Heart left ventricle (tissue), 16 donors: Measurements from ENCODE around the gene RPTOR. TPM values are rescaled to one million over a fixed set of nuclear protein-coding genes. Genes with fewer than 3 reads are reported as not detected.

ENCODE experiments used
- ATAC-seq, 4 donors: fragments of 200-7000 bp; cut with Tn5 transposase; one replicate each; pipeline ENCODE4 v1.9.1; 2020 to 2022; ENCODE audit warnings: moderate library complexity in 4 of 4, mild to moderate bottlenecking in 3 of 4, moderate number of reproducible peaks in 1 of 4
- DNase-seq, 5 donors: peaks; one replicate each; pipeline ENCODE4 v3.0.0-alpha.2; 2020
- H3K27ac ChIP-seq, 12 donors: fragments of 200-600 bp; sonication (generic) in 4 of 12; one replicate each; pipeline versions ENCODE4 v1.5.0 to v1.8.0; 2016 to 2022; ENCODE audit warnings: mild to moderate bottlenecking in 2 of 12
- H3K27me3 ChIP-seq, 9 donors: fragments of 200-600 bp; sonication (generic) in 2 of 9; one replicate each; pipeline versions ENCODE4 v1.5.1 to v1.8.0; 2016 to 2022; ENCODE audit warnings: mild to moderate bottlenecking in 3 of 9
- H3K36me3 ChIP-seq, 9 donors: fragments of 200-600 bp; sonication (generic) in 2 of 9; one replicate each; pipeline versions ENCODE4 v1.5.0 to v1.8.0; 2018 to 2022; ENCODE audit warnings: mild to moderate bottlenecking in 2 of 9
- H3K4me1 ChIP-seq, 12 donors: fragments of 200-600 bp; sonication (generic) in 4 of 12; one replicate each; pipeline versions ENCODE4 v1.5.0 to v1.8.0; 2016 to 2022; ENCODE audit warnings: mild to moderate bottlenecking in 3 of 12
- H3K4me3 ChIP-seq, 12 donors: fragments of 200-600 bp; sonication (generic) in 4 of 12; one replicate each; pipeline versions ENCODE4 v1.5.0 to v1.8.0; 2017 to 2022; ENCODE audit warnings: mild to moderate bottlenecking in 9 of 12, moderate library complexity in 4 of 12
- H3K9me3 ChIP-seq, 12 donors: fragments of 200-600 bp; sonication (generic) in 4 of 12; one replicate each; pipeline versions ENCODE4 v1.5.0 to v1.8.0; 2016 to 2022; ENCODE audit warnings: mild to moderate bottlenecking in 1 of 12
- CTCF ChIP-seq, 12 donors: fragments of 200-600 bp; sonication (generic) in 4 of 12; IDR thresholded peaks; one replicate each; pipeline versions ENCODE4 v1.5.0 to v1.8.0; 2018 to 2022; ENCODE audit warnings: antibody characterized with exemption in 12 of 12, mild to moderate bottlenecking in 5 of 12
- POLR2A ChIP-seq, 2 donors: fragments of 450-650 bp; IDR thresholded peaks; one replicate each; pipeline ENCODE4 v1.6.1; 2017; ENCODE audit warnings: antibody characterized with exemption in 2 of 2, mild to moderate bottlenecking in 2 of 2, moderate library complexity in 2 of 2
- WGBS, 4 donors: extraction: QIAGEN DNeasy Blood & Tissue Kit in 2 of 4; methylation state at CpG; one replicate each; pipeline versions ENCODE4 v1.1.5 to v1.1.7; 2013 to 2018; 5-methylcytosine and 5-hydroxymethylcytosine counted together
- intact Hi-C, 10 donors: fragments of 100-400 bp; cut with DNase I; formaldehyde crosslinking; loops; one replicate each; pipeline versions ENCODE4 v1.11.1 to v1.14.2; 2022
- polyA plus RNA-seq, 2 donors: library from polyadenylated mRNA; stranded (reverse); fragments of 200-250 nt; gene quantifications; one replicate each; pipeline ENCODE4 v1.2.3, GENCODE V29; 2013
- total RNA-seq, 9 donors: library from RNA; depleted of rRNA in 2 of 9; stranded (reverse); fragments of >200 nt in 2 of 9; fragmentation: NEBNext Ultra II Directional in 3 of 9; extraction: Animal tissue kit (Norgen Biotek cat#: 25700) in 3 of 9; gene quantifications; one replicate each; pipeline versions ENCODE4 v1.1.0 to v1.2.4, GENCODE V29; 2016 to 2023
- donor health status: ischemic (EF 13 %, LVEDD 7.1; RV severe dilation, severe dysfunction).
- donor health status: healthy with polysubstance abuse.
- donor health status: DM: no; HTN: yes; CAD: no.
- donor health status: DM: no; HTN: no; CAD: no.
- donor health status: ischemic (EF 25% LVEDD 6.9; RV normal size, moderate dysfunction).
- donor health status: ischemic (EF 25% LVEDD 5.7; RV mildly dilated, moderate dysfunction).
- donor health status: healthy.
- donor health status: DM: yes; HTN: yes; CAD: no.
- donor health status: ischemic (EF 35%, LVEDD 5.7; RV mildly dilated, moderate dysfunction).
- donor health status: nonischemic (EF 11% LVEDD 7.7; RV severe dilation, severe dysfunction).
- donor health status: DM: yes; HTN: yes; CAD: no.
- donor health status: PGD.
- donor health status: ischemic (EF 29% LVEDD 5.4; RV normal size, mild dysfunction).
- donor health status: nonischemic (EF 23%, LVEDD 6.1; RV moderate dilation, normal function).

RPTOR gene
- total and polyA plus RNA-seq, 11 donors: 14.7 to 31.7 (median 26.0) TPM

DNA sequence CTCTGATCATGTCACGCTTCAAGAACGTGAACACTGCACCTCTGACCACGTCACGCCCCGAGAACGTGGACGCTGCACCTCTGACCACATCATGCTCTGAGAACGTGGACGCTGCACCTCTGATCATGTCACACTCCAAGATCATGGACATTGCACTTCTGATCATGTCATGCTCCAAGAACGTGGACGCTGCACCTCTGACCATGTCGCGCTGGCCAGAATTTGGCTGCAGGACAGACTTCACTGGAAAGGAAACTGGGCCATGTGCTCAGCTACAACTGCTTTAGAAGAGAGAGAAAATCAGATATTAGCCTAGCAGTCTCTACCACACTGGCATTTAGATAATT, 182.7 kb downstream of the RPTOR start:
- peaks cover 0 to 14% (median 6%) of the 10 kb centered on the region in 9 donors for H3K36me3 ChIP-seq
- H3K4me1 ChIP-seq: peaks cover 0 to 17% (median 9%) of the 10 kb centered on the region in 12 donors
- ATAC-seq (no peak), DNase-seq (no peak)
- H3K27me3 ChIP-seq: no peaks in the 10 kb centered on the region
- no peak overlapping the region for H3K4me3 ChIP-seq
- 92 to 97% (median 95%) methylated on average over 13 of the region's 13 CpGs for WGBS, 4 donors
- no peak overlapping the region for H3K27ac ChIP-seq
- intact Hi-C loops: no loop called here
- TF ChIP-seq CTCF (IDR thresholded peaks at IDR 0.05): no peak
- TF ChIP-seq POLR2A (IDR thresholded peaks at IDR 0.05): no peak
- H3K9me3 ChIP-seq: peaks cover 0 to 4% (median 0%) of the 10 kb centered on the region in 12 donors

GRCh38 chr17:80729016-80729415, 184.4 kb downstream of the RPTOR start:
- 84 to 92% (median 87%) methylated on average over 7 of the region's 7 CpGs for WGBS, 4 donors
- DNase-seq: no peak
- TF ChIP-seq POLR2A (IDR thresholded peaks at IDR 0.05) (no peak), CTCF (IDR thresholded peaks at IDR 0.05) (no peak)
- ATAC-seq: no peak
- peaks cover 0 to 17% (median 9%) of the 10 kb centered on the region in 12 donors for H3K4me1 ChIP-seq
- intact Hi-C loops: no loop called here
- no peak overlapping the region for H3K27ac ChIP-seq
- H3K4me3 ChIP-seq: no peak overlapping the region
- H3K27me3 ChIP-seq: no peaks in the 10 kb centered on the region
- H3K9me3 ChIP-seq: no peaks in the 10 kb centered on the region
- H3K36me3 ChIP-seq: peaks cover 0 to 15% (median 6%) of the 10 kb centered on the region in 9 donors

DNA sequence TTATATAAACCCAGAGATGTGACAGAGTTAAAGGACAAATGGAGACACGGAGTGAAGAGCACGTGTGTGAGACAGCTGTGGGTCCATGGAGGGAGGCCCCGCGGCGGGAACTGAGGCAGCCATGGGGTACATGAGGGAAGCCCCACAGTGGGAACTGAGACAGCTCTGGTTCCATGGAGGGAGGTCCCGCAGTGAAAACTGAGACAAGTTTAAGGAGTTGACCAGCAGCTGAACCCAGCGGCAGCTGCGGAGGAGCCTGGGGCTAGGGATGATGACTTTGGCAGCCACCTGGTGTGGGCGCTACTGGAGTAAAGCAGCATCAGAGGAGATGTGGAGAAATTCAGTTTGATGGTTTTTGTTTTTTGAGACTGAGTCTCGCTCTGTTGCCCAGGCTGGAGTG, 185.1 kb downstream of the RPTOR start:
- Histone ChIP-seq H3K27me3 (no peaks in the 10 kb centered on the region), H3K36me3 (peaks cover 0 to 15% (median 6%) of the 10 kb centered on the region in 9 donors), H3K27ac (no peak overlapping the region), H3K4me1 (peaks cover 0 to 15% (median 9%) of the 10 kb centered on the region in 12 donors), H3K4me3 (no peak overlapping the region), H3K9me3 (no peaks in the 10 kb centered on the region)
- 88 to 94% (median 91%) methylated on average over 10 of the region's 10 CpGs for WGBS, 4 donors
- TF ChIP-seq CTCF (IDR thresholded peaks at IDR 0.05) (no peak), POLR2A (IDR thresholded peaks at IDR 0.05) (no peak)
- intact Hi-C loops: no loop called here
- ATAC-seq: no peak
- no peak for DNase-seq

- no peak for TF ChIP-seq POLR2A (IDR thresholded peaks at IDR 0.05)
- TF ChIP-seq CTCF (IDR thresholded peaks at IDR 0.05): no peak
- H3K36me3 ChIP-seq: peaks cover 0 to 15% (median 6%) of the 10 kb centered on the region in 9 donors
- no peaks in the 10 kb centered on the region for H3K9me3 ChIP-seq
- H3K4me3 ChIP-seq: no peak overlapping the region
- ATAC-seq (no peak), DNase-seq (no peak)
- intact Hi-C loops: no loop called here
- H3K4me1 ChIP-seq: peaks cover 0 to 7% (median 4%) of the 10 kb centered on the region in 12 donors
- H3K27ac ChIP-seq: no peak overlapping the region
- WGBS, 4 donors: 88 to 96% (median 95%) methylated on average over 6 of the region's 6 CpGs
- H3K27me3 ChIP-seq: no peaks in the 10 kb centered on the region
Observed at GRCh38 chr17:80730739-80731138, 186.1 kb downstream of the RPTOR start.
